MM.1S (cell line): ENCODE measurements around the gene SYT1.

Source experiments
- DNase-seq: peaks from one replicate; pipeline ENCODE4 v3.0.0-alpha.2; 2015
- H2AFZ ChIP-seq: fragments of 300-600 bp; sonication (generic); 2 replicates; pipeline ENCODE4 v1.6.0; 2016; ENCODE audit warnings: antibody characterized with exemption, low read length
- H3F3A ChIP-seq: fragments of 300-600 bp; sonication (generic); 2 replicates; pipeline ENCODE4 v1.6.1; 2016; ENCODE audit warnings: mild to moderate bottlenecking, antibody characterized with exemption, low read length, moderate library complexity, mixed read lengths; ENCODE audit not compliant: insufficient read depth
- H3K27ac ChIP-seq: fragments of 300-600 bp; sonication (generic); 2 replicates; pipeline ENCODE4 v1.5.1; 2016; ENCODE audit warnings: mild to moderate bottlenecking, low read length
- H3K27me3 ChIP-seq: fragments of 300-600 bp; sonication (generic); replicated peaks from 2 replicates; pipeline ENCODE4 v1.6.0; 2016; ENCODE audit warnings: low read length; ENCODE audit not compliant: insufficient read depth
- H3K36me3 ChIP-seq: fragments of 300-600 bp; sonication (generic); replicated peaks from 2 replicates; pipeline ENCODE4 v1.6.1; 2016; ENCODE audit warnings: mild to moderate bottlenecking, low read length, mixed read lengths; ENCODE audit not compliant: insufficient read depth
- H3K4me1 ChIP-seq: fragments of 300-600 bp; sonication (generic); 2 replicates; pipeline ENCODE4 v1.6.1; 2016; ENCODE audit warnings: low read length, mixed read lengths
- H3K4me2 ChIP-seq: fragments of 300-600 bp; sonication (generic); 2 replicates; pipeline ENCODE4 v1.6.0; 2016; ENCODE audit warnings: low read depth, low read length
- H3K4me3 ChIP-seq: fragments of 300-600 bp; sonication (generic); 2 replicates; pipeline ENCODE4 v1.5.1; 2016; ENCODE audit warnings: low read length, mixed read lengths
- H3K79me2 ChIP-seq: fragments of 300-600 bp; sonication (generic); 2 replicates; pipeline ENCODE4 v1.6.1; 2016; ENCODE audit warnings: mixed run types, low read length, mixed read lengths
- H3K9ac ChIP-seq: fragments of 300-600 bp; sonication (generic); 2 replicates; pipeline ENCODE4 v1.6.1; 2016; ENCODE audit warnings: low read length, mixed read lengths
- H3K9me2 ChIP-seq: fragments of 300-600 bp; sonication (generic); replicated peaks from 2 replicates; pipeline ENCODE4 v1.6.1; 2016; ENCODE audit warnings: mild to moderate bottlenecking, low read length, mixed read lengths; ENCODE audit not compliant: insufficient read depth
- H3K9me3 ChIP-seq: fragments of 300-600 bp; sonication (generic); replicated peaks from 2 replicates; pipeline ENCODE4 v1.6.1; 2016; ENCODE audit warnings: mild to moderate bottlenecking, low read length, mixed read lengths; ENCODE audit not compliant: insufficient read depth
- H4K20me1 ChIP-seq: fragments of 300-600 bp; sonication (generic); 2 replicates; pipeline ENCODE4 v1.6.1; 2016; ENCODE audit warnings: mild to moderate bottlenecking, low read length, moderate library complexity, mixed read lengths; ENCODE audit not compliant: insufficient read depth
- EZH2 ChIP-seq: fragments of 300-600 bp; sonication (generic); optimal IDR thresholded peaks from 2 replicates; pipeline ENCODE3; 2017; ENCODE audit warnings: low read depth, mild to moderate bottlenecking, antibody characterized with exemption, low read length, mixed read lengths
- EZH2phosphoT487 ChIP-seq: fragments of 300-600 bp; sonication (generic); IDR thresholded peaks from 2 replicates; pipeline ENCODE4 v1.6.1; 2018; ENCODE audit warnings: antibody characterized with exemption, low read length
- TF ChIP-seq, protein P1 (sequence below): fragments of 300-600 bp; sonication (generic); IDR thresholded peaks from 2 replicates; pipeline ENCODE4 v1.5.1; 2016; ENCODE audit warnings: antibody characterized with exemption, low read length, mixed read lengths

Gene SYT1

DNA sequence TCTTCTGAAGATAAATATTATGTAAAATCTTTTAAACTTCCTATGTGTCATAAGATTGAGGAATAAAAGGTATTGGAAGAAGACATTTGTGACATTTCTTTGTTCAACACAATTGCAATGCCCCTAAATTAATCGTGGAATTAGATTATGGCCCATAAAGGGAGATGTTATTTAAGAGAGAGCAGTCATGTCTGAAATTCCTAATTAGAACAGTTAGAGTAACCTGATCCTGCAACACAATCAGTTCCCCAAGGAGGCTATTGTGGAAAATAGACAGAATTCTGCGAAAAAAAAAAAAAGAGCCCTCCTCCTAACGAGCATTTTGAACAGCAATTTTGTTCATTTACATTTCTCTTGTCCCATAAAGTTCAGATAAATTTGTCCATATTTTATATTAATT lies 486.7 kb downstream of the SYT1 start:
- Histone ChIP-seq H3F3A (no peaks in the 10 kb centered on the region), H3K9me2 (no peaks in the 10 kb centered on the region), H3K4me3 (no peak overlapping the region), H3K79me2 (no peaks in the 10 kb centered on the region), H4K20me1 (no peaks in the 10 kb centered on the region), H3K27me3 (no peaks in the 10 kb centered on the region), H3K4me1 (no peaks in the 10 kb centered on the region; the same call in 1 of the 2 replicates), H2AFZ (no peak overlapping the region), H3K9ac (no peak overlapping the region), H3K27ac (no peak overlapping the region), H3K9me3 (no peaks in the 10 kb centered on the region), H3K4me2 (no peak overlapping the region), H3K36me3 (no peaks in the 10 kb centered on the region)
- no peak for TF ChIP-seq EZH2
- TF ChIP-seq EZH2phosphoT487, result no peak
- TF ChIP-seq, protein P1, sequence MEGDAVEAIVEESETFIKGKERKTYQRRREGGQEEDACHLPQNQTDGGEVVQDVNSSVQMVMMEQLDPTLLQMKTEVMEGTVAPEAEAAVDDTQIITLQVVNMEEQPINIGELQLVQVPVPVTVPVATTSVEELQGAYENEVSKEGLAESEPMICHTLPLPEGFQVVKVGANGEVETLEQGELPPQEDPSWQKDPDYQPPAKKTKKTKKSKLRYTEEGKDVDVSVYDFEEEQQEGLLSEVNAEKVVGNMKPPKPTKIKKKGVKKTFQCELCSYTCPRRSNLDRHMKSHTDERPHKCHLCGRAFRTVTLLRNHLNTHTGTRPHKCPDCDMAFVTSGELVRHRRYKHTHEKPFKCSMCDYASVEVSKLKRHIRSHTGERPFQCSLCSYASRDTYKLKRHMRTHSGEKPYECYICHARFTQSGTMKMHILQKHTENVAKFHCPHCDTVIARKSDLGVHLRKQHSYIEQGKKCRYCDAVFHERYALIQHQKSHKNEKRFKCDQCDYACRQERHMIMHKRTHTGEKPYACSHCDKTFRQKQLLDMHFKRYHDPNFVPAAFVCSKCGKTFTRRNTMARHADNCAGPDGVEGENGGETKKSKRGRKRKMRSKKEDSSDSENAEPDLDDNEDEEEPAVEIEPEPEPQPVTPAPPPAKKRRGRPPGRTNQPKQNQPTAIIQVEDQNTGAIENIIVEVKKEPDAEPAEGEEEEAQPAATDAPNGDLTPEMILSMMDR, result no peak
- no peak for DNase-seq

DNA sequence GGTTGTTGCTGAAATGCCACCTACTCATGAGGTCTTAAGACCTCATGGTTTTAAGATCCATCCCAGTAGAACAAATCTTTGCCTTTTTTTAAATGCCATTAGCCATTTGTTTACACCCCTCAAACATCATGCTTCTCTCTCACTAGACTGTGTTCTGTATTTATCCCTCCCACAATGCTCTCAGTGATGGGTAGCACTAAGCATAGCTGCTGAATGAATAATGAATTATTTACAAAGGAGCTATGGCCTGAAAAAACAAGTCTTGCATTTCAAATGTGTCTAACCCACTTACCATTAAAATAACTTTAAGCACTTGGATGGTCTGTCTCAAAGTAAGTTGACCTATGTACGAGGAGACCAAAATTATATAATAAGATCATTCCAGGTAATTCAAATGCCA lies 491.6 kb downstream of the SYT1 start:
- Histone ChIP-seq H3K27ac (no peak overlapping the region), H3K79me2 (no peaks in the 10 kb centered on the region), H2AFZ (no peak overlapping the region), H4K20me1 (no peaks in the 10 kb centered on the region), H3K4me2 (no peak overlapping the region), H3K9me3 (no peaks in the 10 kb centered on the region), H3K9me2 (no peaks in the 10 kb centered on the region), H3K36me3 (no peaks in the 10 kb centered on the region), H3K4me1 (no peaks in the 10 kb centered on the region), H3K4me3 (no peak overlapping the region), H3K27me3 (no peaks in the 10 kb centered on the region), H3F3A (no peaks in the 10 kb centered on the region), H3K9ac (no peak overlapping the region)
- DNase-seq, result no peak
- TF ChIP-seq EZH2, result no peak
- TF ChIP-seq, protein P1, result no peak
- TF ChIP-seq EZH2phosphoT487, result no peak

DNA sequence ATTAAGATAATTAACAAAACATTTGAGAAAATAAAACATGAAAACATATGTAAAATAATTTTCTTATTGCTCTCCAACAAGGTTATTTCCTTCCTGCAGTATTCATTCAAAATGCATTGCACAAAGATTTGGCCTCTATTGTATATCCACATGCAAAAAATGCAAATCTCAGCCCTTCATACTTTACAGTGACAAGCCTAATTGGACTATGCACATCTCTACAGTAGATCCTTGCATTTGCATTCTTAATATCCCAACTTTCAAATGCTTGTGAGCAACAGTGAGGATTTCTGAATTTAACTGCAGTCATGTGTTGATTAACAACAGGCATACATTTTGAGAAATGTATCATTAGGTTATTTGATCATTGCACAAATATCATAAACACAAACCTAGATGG lies 492.5 kb downstream of the SYT1 start:
- Histone ChIP-seq H3K4me1 (no peaks in the 10 kb centered on the region), H3K36me3 (no peaks in the 10 kb centered on the region), H3F3A (no peaks in the 10 kb centered on the region)

More for the DNA sequence above, 492.5 kb downstream of the SYT1 start:
- Histone ChIP-seq H3K27ac (no peak overlapping the region), H3K9me2 (no peaks in the 10 kb centered on the region), H3K4me3 (no peak overlapping the region), H3K9ac (no peak overlapping the region), H3K4me2 (no peak overlapping the region), H3K9me3 (no peaks in the 10 kb centered on the region), H3K79me2 (no peaks in the 10 kb centered on the region), H4K20me1 (no peaks in the 10 kb centered on the region), H3K27me3 (no peaks in the 10 kb centered on the region), H2AFZ (no peak overlapping the region)
- TF ChIP-seq EZH2phosphoT487 (no peak), EZH2 (no peak)
- TF ChIP-seq, protein P1, result no peak
- no peak for DNase-seq
